GM23338 (cell line): ENCODE measurements around the gene SRSF11. TPM values are rescaled to one million over a fixed set of nuclear protein-coding genes. Genes with fewer than 3 reads are reported as not detected.

ENCODE experiments used
- ATAC-seq: fragments of 200-7000 bp; cut with Tn5 transposase; 3 replicates; pipeline ENCODE4 v1.9.1; 2020
- DNase-seq: peaks from one replicate; pipeline ENCODE4 v3.0.0-alpha.2; 2015; ENCODE audit warnings: low spot score
- H2AFZ ChIP-seq: fragments of 200-600 bp; sonication (generic); 2 replicates; pipeline ENCODE4 v1.8.0; 2016; ENCODE audit warnings: antibody characterized with exemption, mild to moderate bottlenecking, moderate library complexity
- H3F3A ChIP-seq: fragments of 200-600 bp; sonication (generic); replicated peaks from 2 replicates; pipeline ENCODE4 v1.8.0; 2017; ENCODE audit warnings: antibody characterized with exemption, mixed run types, low read depth
- H3K27ac ChIP-seq: fragments of 200-600 bp; sonication (generic); 2 replicates; pipeline ENCODE4 v1.6.1; 2016; ENCODE audit warnings: low read depth
- H3K27me3 ChIP-seq: fragments of 200-600 bp; sonication (generic); 2 replicates; pipeline ENCODE4 v1.8.0; 2016; ENCODE audit warnings: mild to moderate bottlenecking, mixed run types, moderate library complexity; ENCODE audit not compliant: insufficient read depth
- H3K36me3 ChIP-seq: fragments of 200-600 bp; sonication (generic); 2 replicates; pipeline ENCODE4 v1.8.0; 2016; ENCODE audit warnings: mild to moderate bottlenecking; ENCODE audit not compliant: insufficient read depth
- H3K4me1 ChIP-seq: fragments of 200-600 bp; sonication (generic); 2 replicates; pipeline ENCODE4 v1.8.0; 2016; ENCODE audit warnings: mild to moderate bottlenecking, moderate library complexity; ENCODE audit not compliant: insufficient read depth
- H3K4me2 ChIP-seq: fragments of 200-600 bp; sonication (generic); 2 replicates; pipeline ENCODE4 v1.7.1; 2017; ENCODE audit warnings: mixed run types
- H3K4me3 ChIP-seq: fragments of 200-600 bp; sonication (generic); 2 replicates; pipeline ENCODE4 v1.6.1; 2016; ENCODE audit warnings: mixed run types
- H3K79me2 ChIP-seq: fragments of 200-600 bp; sonication (generic); replicated peaks from 2 replicates; pipeline ENCODE4 v1.8.0; 2017; ENCODE audit warnings: mild to moderate bottlenecking; ENCODE audit not compliant: insufficient read depth
- H3K9me2 ChIP-seq: fragments of 200-600 bp; sonication (generic); 2 replicates; pipeline ENCODE4 v1.8.0; 2017; ENCODE audit not compliant: insufficient read depth
- H4K20me1 ChIP-seq: fragments of 200-600 bp; sonication (generic); replicated peaks from 2 replicates; pipeline ENCODE4 v1.8.0; 2017; ENCODE audit warnings: mild to moderate bottlenecking; ENCODE audit not compliant: insufficient read depth
- H3K27ac Mint-ChIP-seq: 2 replicates; pipeline ENCODE4 v1.8.0; 2020; ENCODE audit warnings: inconsistent platforms, mild to moderate bottlenecking, moderate library complexity, mixed read lengths
- H3K27me3 Mint-ChIP-seq: 3 replicates; pipeline ENCODE4 v1.8.0; 2022; ENCODE audit warnings: low read depth, mild to moderate bottlenecking, moderate library complexity, mixed read lengths, inconsistent platforms; ENCODE audit not compliant: insufficient read depth, poor library complexity
- H3K36me3 Mint-ChIP-seq: 3 replicates; pipeline ENCODE4 v1.8.0; 2021; ENCODE audit warnings: low read depth, mild to moderate bottlenecking, inconsistent platforms, moderate library complexity, mixed read lengths
- H3K4me1 Mint-ChIP-seq: 3 replicates; pipeline ENCODE4 v1.8.0; 2020; ENCODE audit warnings: mild to moderate bottlenecking, inconsistent platforms, mixed read lengths
- H3K4me3 Mint-ChIP-seq: 3 replicates; pipeline ENCODE4 v1.8.0; 2021; ENCODE audit warnings: moderate library complexity, mild to moderate bottlenecking, inconsistent platforms, mixed read lengths
- H3K9me3 Mint-ChIP-seq: 3 replicates; pipeline ENCODE4 v1.8.0; 2020; ENCODE audit warnings: moderate library complexity, mild to moderate bottlenecking, inconsistent platforms, mixed read lengths
- CREB1 ChIP-seq: fragments of 250-450 bp; sonication (Bioruptor Pico); IDR thresholded peaks from 2 replicates; pipeline ENCODE4 v1.5.0; 2020; ENCODE audit warnings: low read depth, mild to moderate bottlenecking, moderate library complexity
- ETS1 ChIP-seq: IDR thresholded peaks from 2 replicates; pipeline ENCODE4 v1.6.1; 2016; ENCODE audit warnings: antibody characterized with exemption
- EZH2 ChIP-seq: fragments of 200-600 bp; sonication (generic); IDR thresholded peaks from one replicate; pipeline ENCODE4 v1.8.0; 2017; ENCODE audit warnings: antibody characterized with exemption, mild to moderate bottlenecking, low read depth; ENCODE audit not compliant: unreplicated experiment
- JUNB ChIP-seq: IDR thresholded peaks from one replicate; pipeline ENCODE4 v1.6.1; 2016; ENCODE audit warnings: antibody characterized with exemption; ENCODE audit not compliant: unreplicated experiment
- NANOG ChIP-seq: IDR thresholded peaks from 2 replicates; pipeline ENCODE4 v1.6.1; 2016; ENCODE audit warnings: antibody characterized with exemption, borderline replicate concordance
- POLR2AphosphoS5 ChIP-seq: IDR thresholded peaks from 2 replicates; pipeline ENCODE4 v1.6.1; 2016; ENCODE audit warnings: antibody characterized with exemption, low read depth
- STAT1 ChIP-seq: IDR thresholded peaks from one replicate; pipeline ENCODE4 v1.6.1; 2016; ENCODE audit warnings: antibody characterized with exemption; ENCODE audit not compliant: unreplicated experiment
- ZNF114 ChIP-seq: fragments of 250-450 bp; sonication (Bioruptor Pico); IDR thresholded peaks from 2 replicates; pipeline ENCODE4 v1.5.0; 2020; ENCODE audit warnings: mild to moderate bottlenecking, moderate library complexity
- ZNF462 ChIP-seq: fragments of 250-450 bp; sonication (Bioruptor Pico); IDR thresholded peaks from 2 replicates; pipeline ENCODE4 v1.5.0; 2020; ENCODE audit warnings: mild to moderate bottlenecking, moderate library complexity
- polyA plus RNA-seq: library from polyadenylated mRNA; unstranded; fragments of >200 nt; fragmentation: Nextera tagmentation; extraction: Ambion mirVana; gene quantifications from 2 replicates; pipeline ENCODE4 v1.2.1, GENCODE V29; 2016
- total RNA-seq: library from RNA; depleted of rRNA; stranded (reverse); fragments of >200 nt; shearing (Covaris generic); gene quantifications from 2 replicates; pipeline ENCODE4 v1.2.3, GENCODE V29; 2014

Gene SRSF11
- total and polyA plus RNA-seq, 2 experiments from 2014 or later = 182 to 372 TPM

GRCh38 chr1:70194601-70195000 is 26.6 kb upstream of the SRSF11 start (continued):
- TF ChIP-seq JUNB (no peak), CREB1 (no peak), ETS1 (no peak), EZH2 (no peak), STAT1 (no peak), ZNF114 (CRISPR knock-in tag) (no peak), ZNF462 (CRISPR knock-in tag) (no peak)

GRCh38 chr1:70195342-70195741 is 25.8 kb upstream of the SRSF11 start:
- Mint-ChIP-seq H3K36me3 (no peaks in the 10 kb centered on the region; the same call in 2 of the 3 replicates), H3K27me3 (no peaks in the 10 kb centered on the region), H3K9me3 (no peaks in the 10 kb centered on the region), H3K4me3 (no peak overlapping the region), H3K27ac (no peak overlapping the region), H3K4me1 (no peaks in the 10 kb centered on the region)
- no peak overlapping the region for H2AFZ ChIP-seq
- no peak overlapping the region for H3K4me3 ChIP-seq
- no peak overlapping the region for H3K27ac ChIP-seq
- ATAC-seq = no peak
- H3K4me1 ChIP-seq = no peaks in the 10 kb centered on the region
- no peak for DNase-seq
- H3K4me2 ChIP-seq = no peak overlapping the region
- no peaks in the 10 kb centered on the region for H3K9me2 ChIP-seq
- H3K36me3 ChIP-seq = no peaks in the 10 kb centered on the region
- no peaks in the 10 kb centered on the region for H3K27me3 ChIP-seq
- H3F3A ChIP-seq = no peaks in the 10 kb centered on the region
- H3K79me2 ChIP-seq = peaks cover 79% of the 10 kb centered on the region
- peaks cover 26% of the 10 kb centered on the region for H4K20me1 ChIP-seq
- no peak for TF ChIP-seq ZNF114 (CRISPR knock-in tag)
- TF ChIP-seq ZNF462 (CRISPR knock-in tag) = no peak
- no peak for TF ChIP-seq JUNB
- TF ChIP-seq STAT1 = no peak
- TF ChIP-seq NANOG = no peak
- no peak for TF ChIP-seq POLR2AphosphoS5
